HG02588 (cell line): ENCODE results near the gene GOLM1.
"Not testable (repeated sequence)": the region's sequence is repeated elsewhere in the genome, so short reads cannot be mapped to it uniquely, and the experiment has no call there.

ENCODE experiments used
- ATAC-seq: cut with Tn5 transposase; IDR thresholded peaks from one replicate; pipeline ENCODE4 v1.9.1; 2021; ENCODE audit warnings: mild to moderate bottlenecking, moderate library complexity; ENCODE audit not compliant: unreplicated experiment

Gene GOLM1

GRCh38 chr9:86091477-86091876 is 7.9 kb downstream of the GOLM1 start:
- no peak for ATAC-seq

GRCh38 chr9:86082870-86083269 is 16.5 kb downstream of the GOLM1 start:
- ATAC-seq: no peak

GRCh38 chr9:86079865-86080469 is 19.4 kb downstream of the GOLM1 start:
- no peak for ATAC-seq

- no peak for ATAC-seq
Observed at GRCh38 chr9:86079421-86079831, 19.9 kb downstream of the GOLM1 start.

- no peak for ATAC-seq
Observed at GRCh38 chr9:86078731-86079130, 20.6 kb downstream of the GOLM1 start.

- ATAC-seq: no peak
Observed at GRCh38 chr9:86077276-86077675, 22.1 kb downstream of the GOLM1 start.

GRCh38 chr9:86075132-86076109 is 23.9 kb downstream of the GOLM1 start:
- no peak for ATAC-seq

- no peak for ATAC-seq
Observed at GRCh38 chr9:86073839-86074238, 25.5 kb downstream of the GOLM1 start.

- ATAC-seq: no peak
Observed at GRCh38 chr9:86072394-86072877, 26.9 kb downstream of the GOLM1 start.

GRCh38 chr9:86069206-86069869 is 30.0 kb downstream of the GOLM1 start:
- no peak for ATAC-seq

- no peak for ATAC-seq
Observed at GRCh38 chr9:86064220-86064619, 35.1 kb downstream of the GOLM1 start.

GRCh38 chr9:86062845-86063693 is 36.3 kb downstream of the GOLM1 start:
- ATAC-seq: no peak

GRCh38 chr9:86061972-86062739 is 37.2 kb downstream of the GOLM1 start:
- no peak for ATAC-seq

- ATAC-seq: no peak
Observed at GRCh38 chr9:86057491-86057890, 41.9 kb downstream of the GOLM1 start.

GRCh38 chr9:86054695-86055094 is 44.7 kb downstream of the GOLM1 start:
- ATAC-seq: no peak

- ATAC-seq: no peak
Observed at GRCh38 chr9:86052556-86053468, 46.5 kb downstream of the GOLM1 start.

- ATAC-seq: not testable (repeated sequence)
Observed at GRCh38 chr9:86048018-86048742, 51.2 kb downstream of the GOLM1 start.

- no peak for ATAC-seq
Observed at GRCh38 chr9:86047361-86047760, 52.0 kb downstream of the GOLM1 start.
